A673 (cell line): ENCODE data around the gene UBASH3B. TPM values are rescaled to one million over a fixed set of nuclear protein-coding genes. Genes with fewer than 3 reads are reported as not detected.

Experiments
- BruUV-seq: library from RNA; stranded (reverse); fragments of 400-500 nt; replicated peaks from 2 replicates; lab custom pipeline; 2021; lab: Mats Ljungman, UMichigan
- CTCF ChIA-PET: fragments of 300-600 bp; sonication (Branson Sonifier 250); formaldehyde crosslinking; loops from one replicate; lab custom pipeline; 2022; ENCODE audit warnings: antibody characterized with exemption; lab: Charles Lee
- POLR2A ChIA-PET: fragments of 300-600 bp; sonication (Branson Sonifier 250); formaldehyde crosslinking; loops from one replicate; lab custom pipeline; 2022; ENCODE audit warnings: antibody characterized with exemption; ENCODE audit not compliant: low non-redundant PET; lab: Charles Lee
- DNase-seq: peaks from one replicate; pipeline ENCODE4 v3.0.0-alpha.2; 2015; ENCODE audit warnings: low spot score
- H3K27ac ChIP-seq: fragments of 200-600 bp; sonication (generic); 2 replicates; pipeline ENCODE4 v1.5.1; 2016; ENCODE audit warnings: mixed run types, low read depth, mild to moderate bottlenecking, mixed read lengths, antibody characterized with exemption, low read length; ENCODE audit not compliant: poor library complexity, severe bottlenecking
- H3K27me3 ChIP-seq: fragments of 200-600 bp; sonication (generic); replicated peaks from 2 replicates; pipeline ENCODE4 v1.6.1; 2017; ENCODE audit warnings: mixed run types, low read depth, mild to moderate bottlenecking, mixed read lengths, antibody characterized with exemption, low read length; ENCODE audit not compliant: insufficient read depth, poor library complexity
- H3K36me3 ChIP-seq: fragments of 200-600 bp; sonication (generic); 2 replicates; pipeline ENCODE4 v1.6.1; 2016; ENCODE audit warnings: mixed run types, mild to moderate bottlenecking, mixed read lengths, antibody characterized with exemption, low read length; ENCODE audit not compliant: insufficient read depth, poor library complexity, severe bottlenecking
- H3K4me1 ChIP-seq: fragments of 200-600 bp; sonication (generic); 2 replicates; pipeline ENCODE4 v1.6.1; 2017; ENCODE audit warnings: mixed run types, mild to moderate bottlenecking, mixed read lengths, antibody characterized with exemption, low read length; ENCODE audit not compliant: insufficient read depth, poor library complexity, severe bottlenecking
- H3K4me3 ChIP-seq: fragments of 200-600 bp; sonication (generic); 2 replicates; pipeline ENCODE4 v1.5.1; 2016; ENCODE audit warnings: low read depth, mixed run types, mild to moderate bottlenecking, mixed read lengths, low read length; ENCODE audit not compliant: poor library complexity, severe bottlenecking
- H3K9me3 ChIP-seq: fragments of 200-600 bp; sonication (generic); 2 replicates; pipeline ENCODE4 v1.6.1; 2016; ENCODE audit warnings: mixed run types, low read depth, mild to moderate bottlenecking, mixed read lengths, antibody characterized with exemption, low read length; ENCODE audit not compliant: poor library complexity, severe bottlenecking
- CTCF ChIP-seq: fragments of 300-800, 200-600 bp; sonication (generic); conservative IDR thresholded peaks from 2 replicates; pipeline ENCODE4 v1.5.1; 2017; ENCODE audit warnings: low read depth, mild to moderate bottlenecking, antibody characterized with exemption, low read length, moderate library complexity, mixed read lengths
- EZH2 ChIP-seq: fragments of 200-600 bp; sonication (generic); IDR thresholded peaks from 2 replicates; pipeline ENCODE4 v1.6.1; 2017; ENCODE audit warnings: borderline replicate concordance, low read depth, mild to moderate bottlenecking, mixed read lengths, antibody characterized with exemption, low read length; ENCODE audit not compliant: poor library complexity, severe bottlenecking
- intact Hi-C: fragments of 100-400 bp; cut with micrococcal nuclease; formaldehyde crosslinking; loops from one replicate; pipeline ENCODE4 v1.10.0; 2022; ENCODE audit not compliant: unreplicated experiment
- total RNA-seq: library from RNA; stranded (reverse); gene quantifications from 2 replicates; pipeline ENCODE4 v1.2.3, GENCODE V29; 2021

UBASH3B gene
- total RNA-seq, 1 experiment from 2014 or later: 15.3 TPM

GRCh38 chr11:122628810-122629555, 26.5 kb upstream of the UBASH3B start:
- Histone ChIP-seq H3K36me3 (no peaks in the 10 kb centered on the region), H3K4me3 (no peak overlapping the region), H3K9me3 (no peaks in the 10 kb centered on the region), H3K27ac (no peak overlapping the region), H3K27me3 (no peaks in the 10 kb centered on the region), H3K4me1 (no peaks in the 10 kb centered on the region)
- DNase-seq: peak; percentile 89
- intact Hi-C loops: loop anchor here (1.0 kb wide), 1 partner anchor 152 kb away; no protein-coding TSS in a partner anchor
- TF ChIP-seq EZH2 (no peak), CTCF (peak; percentile 93)
- ChIA-PET CTCF (interaction anchor here (0.6 to 3.6 kb wide), 17 partner anchors 27 to 398 kb away, joined by 3 to 42 read pairs (median 4); no protein-coding TSS in a partner anchor), POLR2A (no interaction called here)
- no TSS peak for BruUV-seq

- no TSS peak for BruUV-seq
- ChIA-PET POLR2A (no interaction called here), CTCF (interaction anchor here (0.5 to 0.8 kb wide), 3 partner anchors 221 to 316 kb away, joined by 3 to 7 read pairs (median 5); no protein-coding TSS in a partner anchor)
- H3K27me3 ChIP-seq: no peaks in the 10 kb centered on the region
- H3K36me3 ChIP-seq: no peaks in the 10 kb centered on the region
- intact Hi-C loops: loop anchor here (2.0 to 5.0 kb wide), 2 partner anchors 165 to 222 kb away; no protein-coding TSS in a partner anchor
- TF ChIP-seq CTCF: no peak
- H3K4me1 ChIP-seq: no peaks in the 10 kb centered on the region
- H3K27ac ChIP-seq: no peak overlapping the region
- H3K9me3 ChIP-seq: no peaks in the 10 kb centered on the region
- no peak overlapping the region for H3K4me3 ChIP-seq
- no peak for DNase-seq
Measured at GRCh38 chr11:122632181-122632824, 23.2 kb upstream of the UBASH3B start.

GRCh38 chr11:122633219-122633829, 22.2 kb upstream of the UBASH3B start:
- intact Hi-C loops: loop anchor here (1.0 to 5.0 kb wide), 3 partner anchors 148 to 221 kb away; no protein-coding TSS in a partner anchor
- H3K27ac ChIP-seq: no peak overlapping the region
- no peaks in the 10 kb centered on the region for H3K27me3 ChIP-seq
- DNase-seq: peak; percentile 76
- CTCF ChIA-PET: interaction anchor here (0.6 kb wide), 1 partner anchor 221 kb away, joined by 7 read pairs; no protein-coding TSS in a partner anchor
- TF ChIP-seq EZH2 (no peak), CTCF (peak; percentile 68)
- BruUV-seq: no TSS peak
- H3K36me3 ChIP-seq: no peaks in the 10 kb centered on the region
- H3K9me3 ChIP-seq: no peaks in the 10 kb centered on the region
- H3K4me3 ChIP-seq: no peak overlapping the region
- POLR2A ChIA-PET: no interaction called here
- no peaks in the 10 kb centered on the region for H3K4me1 ChIP-seq
